Kidney glomerular epithelial cell (primary cell): ENCODE measurements around the gene HECW1.

Experiments used
- DNase-seq: peaks from one replicate; lab custom pipeline; 2025; lab: John Stamatoyannopoulos, UW

Gene HECW1

DNA sequence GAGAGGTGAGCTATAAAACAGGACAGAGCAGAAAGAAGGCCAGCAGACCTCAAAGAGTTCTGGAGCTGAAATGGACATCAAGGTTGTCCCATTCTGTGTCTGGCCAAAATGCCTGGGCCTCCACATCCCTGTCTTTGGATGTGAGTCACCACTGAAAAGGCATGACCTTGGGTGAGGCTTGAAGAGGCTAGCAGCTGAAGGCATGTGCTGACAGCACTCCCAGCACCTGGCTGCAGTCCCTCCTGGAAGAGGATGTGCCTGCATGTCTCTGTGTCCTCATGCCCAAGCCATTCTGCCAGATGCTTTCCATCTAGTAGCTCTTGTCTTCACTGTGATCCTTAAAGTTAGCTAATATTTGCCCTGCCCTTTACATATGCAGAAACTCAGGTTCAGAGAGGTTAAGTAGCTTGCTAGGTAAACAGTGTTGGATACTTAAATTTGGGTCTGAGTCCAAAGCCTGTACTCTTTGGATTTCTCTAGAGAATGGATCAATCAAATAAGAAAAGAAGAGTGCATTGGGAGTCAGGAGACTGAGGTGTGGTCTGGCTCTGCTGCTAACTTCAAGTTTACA, 35.8 kb downstream of the HECW1 start:
- no peak for DNase-seq

DNA sequence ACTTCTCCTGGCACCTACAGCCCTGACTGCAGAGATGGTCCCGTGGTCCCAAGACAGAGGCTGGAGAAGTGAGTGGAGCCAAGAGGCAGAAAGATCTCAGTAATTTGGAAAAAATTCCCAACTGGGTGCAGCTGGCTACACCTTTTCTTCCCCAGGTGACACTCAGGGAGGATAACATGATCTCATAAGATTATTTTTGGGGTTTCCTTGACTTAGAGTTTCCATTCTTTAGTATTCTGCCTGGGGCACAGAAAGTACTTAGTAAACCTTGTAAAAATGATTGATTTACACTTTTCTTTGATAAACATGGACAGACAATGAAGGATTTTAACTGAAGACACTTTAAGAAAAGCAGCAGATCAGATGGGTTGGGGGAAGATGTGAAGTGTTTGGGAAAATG, 38.6 kb downstream of the HECW1 start:
- no peak for DNase-seq

GRCh38 chr7:43152696-43153095, 40.2 kb downstream of the HECW1 start:
- DNase-seq = no peak

- no peak for DNase-seq
Measured at GRCh38 chr7:43155636-43156035, 43.2 kb downstream of the HECW1 start.

DNA sequence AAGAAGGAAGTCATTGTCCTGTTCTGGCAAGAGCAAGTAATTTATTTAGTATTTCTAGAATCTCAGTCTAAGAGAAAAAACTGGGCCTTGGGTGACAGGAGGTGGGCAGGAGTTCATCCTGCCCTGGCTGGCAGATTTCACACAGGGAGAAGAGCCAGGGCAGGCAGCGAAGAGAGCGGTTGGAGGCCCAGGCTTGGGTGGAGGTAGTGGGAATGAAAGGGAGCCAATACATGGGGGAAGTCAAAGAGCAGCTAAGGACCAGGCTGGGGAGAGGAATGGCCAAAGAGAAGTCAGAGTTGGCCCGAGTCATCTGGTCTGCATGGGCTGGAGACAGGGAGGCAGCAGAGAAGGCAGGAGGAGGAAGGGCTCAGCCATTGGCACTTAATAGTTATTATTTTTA, 51.4 kb downstream of the HECW1 start:
- no peak for DNase-seq

GRCh38 chr7:43164757-43165156, 52.3 kb downstream of the HECW1 start:
- peak; percentile 97 for DNase-seq

GRCh38 chr7:43166686-43167085, 54.2 kb downstream of the HECW1 start:
- DNase-seq = no peak

GRCh38 chr7:43169076-43169475, 56.6 kb downstream of the HECW1 start:
- DNase-seq = no peak

DNA sequence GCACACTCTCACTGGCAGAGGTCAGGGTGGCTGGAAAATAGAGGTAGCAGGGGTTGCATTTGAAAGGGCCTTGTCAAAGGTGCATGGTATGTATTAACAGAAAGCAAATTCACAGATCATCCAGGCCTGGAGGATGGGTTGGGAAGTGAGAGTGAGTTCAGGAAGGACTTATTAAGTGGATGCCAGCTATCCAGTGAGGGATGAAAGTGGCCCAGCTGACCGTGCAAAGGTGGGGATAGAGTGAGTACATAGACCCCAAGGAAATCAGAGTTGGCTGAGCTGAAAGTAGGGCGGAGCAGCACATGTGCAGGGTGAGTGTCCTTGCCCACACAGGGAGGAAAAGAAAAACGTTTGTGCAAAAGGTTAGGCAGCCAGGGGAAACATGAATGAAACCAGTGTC, 58.1 kb downstream of the HECW1 start:
- peak; percentile 18 for DNase-seq

- no peak for DNase-seq
Measured at GRCh38 chr7:43175570-43176200, 63.2 kb downstream of the HECW1 start.

DNA sequence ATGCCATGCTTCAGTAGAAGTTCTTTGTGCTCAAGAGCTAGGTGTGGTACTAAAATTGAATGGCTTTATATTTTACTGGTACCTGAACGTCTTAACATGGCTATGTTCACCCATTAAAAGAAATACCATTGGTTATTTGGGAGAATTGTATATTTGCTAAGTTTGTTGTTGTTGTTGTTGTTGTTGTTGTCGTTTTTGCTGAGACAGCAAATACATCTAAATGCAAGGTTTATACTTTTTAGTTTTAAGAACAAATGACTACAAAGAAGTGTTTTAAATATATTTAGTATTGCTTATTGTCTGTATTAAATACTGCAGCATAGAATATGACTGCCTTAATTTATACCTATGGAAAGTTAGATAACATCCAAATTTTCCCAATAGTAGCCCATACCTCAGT, 66.9 kb downstream of the HECW1 start:
- DNase-seq = no peak

DNA sequence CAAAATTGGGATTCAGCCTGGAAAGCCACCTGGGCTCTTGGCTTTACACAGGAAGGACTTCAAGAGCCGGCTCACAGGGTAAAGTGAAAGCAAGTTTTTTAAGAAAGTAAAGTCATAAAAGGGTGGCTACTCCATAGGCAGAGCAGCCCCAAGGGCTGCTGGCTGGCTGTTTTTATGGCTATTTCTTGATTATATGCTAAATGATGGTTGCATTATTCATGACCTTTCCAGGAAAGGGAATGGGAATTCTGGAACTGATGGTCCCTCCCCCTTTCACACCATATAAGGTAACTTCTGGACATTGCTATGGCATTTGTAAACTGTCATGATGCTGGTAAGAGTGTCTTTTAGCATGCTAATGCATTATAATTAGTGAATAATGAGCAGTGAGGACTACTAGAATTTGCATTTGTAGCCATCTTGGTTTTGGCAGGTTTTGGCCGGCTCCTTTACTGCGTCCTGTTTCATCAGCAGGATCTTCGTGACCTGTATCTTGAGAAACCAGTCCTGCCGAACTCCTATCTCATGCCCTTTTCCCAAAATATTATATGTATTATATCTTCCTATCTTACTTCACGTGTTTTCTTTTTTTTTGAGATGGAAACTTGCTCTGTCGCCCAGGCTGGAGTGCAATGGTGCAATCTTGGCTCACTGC, 80.5 kb downstream of the HECW1 start:
- DNase-seq = no peak

DNA sequence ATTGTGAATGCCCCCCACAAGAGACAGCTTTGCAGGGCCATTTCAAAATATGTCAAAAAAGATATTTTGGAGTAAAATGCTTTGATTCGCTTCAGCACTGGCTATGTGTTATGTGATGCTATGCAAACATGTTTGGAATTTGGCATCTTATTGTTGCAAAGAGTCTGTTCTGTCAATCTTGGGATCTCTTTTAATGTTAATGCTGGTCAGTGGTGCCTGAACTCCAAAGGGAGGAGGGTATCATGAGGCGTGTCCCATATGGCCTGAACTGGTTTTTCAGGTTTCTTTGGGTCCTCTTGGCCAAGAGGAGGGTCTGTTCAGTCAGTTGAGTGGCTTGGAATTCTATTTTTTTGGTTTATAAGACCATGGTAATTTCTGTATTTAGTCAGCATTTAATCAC, 81.4 kb downstream of the HECW1 start:
- DNase-seq = no peak

DNA sequence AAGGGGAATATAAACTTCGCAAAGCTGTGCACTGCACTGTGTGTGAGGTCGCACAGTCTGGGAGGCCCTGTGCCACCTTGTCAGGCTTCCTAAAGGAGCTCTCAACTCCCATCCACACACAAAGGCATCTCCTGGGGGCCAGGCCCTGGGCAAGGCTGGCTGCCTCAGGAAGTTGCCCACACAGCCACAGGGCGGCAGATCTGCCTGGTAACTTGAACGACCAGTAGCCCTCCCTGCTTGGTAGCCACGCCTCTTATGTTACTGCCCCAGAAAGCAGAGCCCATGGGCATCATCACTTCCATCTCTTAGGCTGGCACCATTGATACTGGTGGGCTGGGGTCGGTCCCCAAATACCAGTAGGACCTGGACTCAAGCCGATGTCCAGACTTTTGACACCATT, 82.8 kb downstream of the HECW1 start:
- no peak for DNase-seq

GRCh38 chr7:43195768-43196167, 83.3 kb downstream of the HECW1 start:
- no peak for DNase-seq

GRCh38 chr7:43196379-43196778, 83.9 kb downstream of the HECW1 start:
- DNase-seq = peak; percentile 41

DNA sequence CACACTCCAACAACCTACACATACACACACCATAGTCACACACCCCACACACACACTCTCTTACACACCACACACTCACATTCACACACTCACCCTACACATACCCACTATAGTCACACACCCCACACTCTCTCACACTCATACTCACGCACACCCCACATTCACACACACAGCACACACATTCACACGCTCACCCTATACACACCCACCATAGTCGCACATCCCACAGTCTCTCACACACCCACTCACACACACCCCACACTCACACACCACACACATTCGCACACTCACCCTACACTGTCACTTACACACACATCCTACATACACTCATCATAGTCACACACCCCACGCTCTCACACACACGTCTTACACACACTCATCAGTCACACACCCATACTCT, 85.6 kb downstream of the HECW1 start:
- DNase-seq = no peak

DNA sequence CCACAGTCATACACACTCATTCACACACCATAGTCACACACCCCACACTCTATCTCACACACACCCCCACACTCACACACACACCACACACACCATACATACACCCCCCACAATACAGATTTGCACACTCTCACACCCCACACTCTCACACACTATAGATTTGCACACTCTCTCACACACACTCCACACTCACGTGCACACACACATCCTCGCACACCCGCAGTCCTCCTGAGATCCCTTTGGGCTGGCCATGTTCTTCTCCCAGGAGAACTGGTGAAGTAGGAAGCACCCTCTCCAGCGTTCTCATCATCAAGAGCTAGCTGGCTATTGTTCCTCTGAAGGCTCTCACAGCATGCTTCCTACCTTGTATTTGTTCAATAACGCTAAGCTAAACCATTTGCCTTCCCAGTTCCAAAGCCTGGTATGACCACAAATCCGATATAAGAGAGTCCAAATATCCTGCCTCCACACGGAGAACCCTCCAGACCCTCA, 86.2 kb downstream of the HECW1 start:
- no peak for DNase-seq

DNA sequence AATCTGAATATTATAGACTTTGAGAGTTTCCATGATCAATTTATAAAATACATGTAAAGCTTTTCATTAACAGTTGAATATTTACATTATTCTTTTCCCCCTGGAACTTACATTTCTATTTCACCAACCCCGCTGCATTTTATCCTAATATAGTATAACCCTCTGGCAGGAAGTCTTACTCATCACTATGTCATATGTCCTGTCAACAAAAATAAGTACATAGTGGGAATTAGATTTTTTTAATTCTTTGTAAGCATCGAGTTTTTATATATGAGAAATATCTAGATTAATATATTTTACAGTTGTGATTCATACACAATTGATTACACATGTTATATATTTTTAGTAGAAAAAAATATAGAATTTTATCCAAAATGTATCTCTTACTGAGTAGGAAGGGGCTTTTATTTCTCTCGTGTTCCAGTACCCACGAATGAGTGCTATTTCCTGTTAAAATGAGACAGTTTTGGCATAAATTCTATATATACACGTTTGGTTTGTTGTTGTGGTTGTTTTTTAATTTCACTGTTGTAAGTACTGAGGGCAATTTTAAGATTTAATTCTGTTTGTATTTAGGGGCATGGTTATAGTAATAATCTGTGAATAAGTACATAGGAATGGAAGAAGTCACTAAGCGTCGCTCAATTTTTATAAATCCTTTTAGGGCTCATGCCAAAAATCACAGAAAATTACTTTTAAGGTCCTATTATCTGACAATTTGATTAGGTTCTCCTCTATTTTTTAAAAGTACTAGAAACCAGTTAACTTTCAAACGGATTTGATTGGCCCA, 87.1 kb downstream of the HECW1 start:
- no peak for DNase-seq

GRCh38 chr7:43201912-43202311, 89.5 kb downstream of the HECW1 start:
- no peak for DNase-seq

GRCh38 chr7:43204081-43204480, 91.6 kb downstream of the HECW1 start:
- DNase-seq = peak; percentile 6

DNA sequence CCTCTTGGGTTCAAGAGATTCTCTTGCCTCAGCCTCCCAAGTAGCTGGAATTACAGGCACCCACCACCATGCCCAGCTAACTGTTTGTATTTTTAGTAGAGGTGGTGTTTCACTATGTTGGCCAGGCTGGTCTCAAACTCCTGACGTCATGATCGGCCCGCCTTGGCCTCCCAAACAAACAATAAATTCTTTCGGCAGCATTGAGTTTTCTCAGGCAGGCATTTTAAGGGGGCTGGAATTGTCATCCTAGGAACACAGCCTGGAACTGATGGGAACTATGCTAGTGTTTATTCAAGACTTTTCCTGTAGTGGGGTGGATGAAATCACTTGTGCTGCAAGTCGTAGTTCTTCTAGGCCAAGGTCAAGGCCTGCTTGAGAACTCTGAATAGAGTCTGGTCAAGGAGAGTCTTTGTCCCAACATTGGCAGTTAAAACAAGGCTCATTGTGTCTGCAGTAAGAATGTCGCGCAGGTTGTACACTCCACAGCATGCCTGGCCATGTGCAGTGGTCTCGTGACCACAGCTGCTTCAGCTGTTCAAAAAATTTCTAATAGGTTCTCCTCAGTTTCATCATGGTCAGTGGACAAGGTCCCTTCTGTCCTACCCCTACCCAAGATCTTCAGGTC, 92.8 kb downstream of the HECW1 start:
- DNase-seq = no peak
